C4-2B (cell line): Measurements from ENCODE around the gene LANCL3.
"Not testable (repeated sequence)": the region's sequence is repeated elsewhere in the genome, so short reads cannot be mapped to it uniquely, and the experiment has no call there.

Source experiments
- CTCF ChIP-seq: fragments of 450-650 bp; conservative IDR thresholded peaks from 2 replicates; pipeline ENCODE4 v1.5.1; 2017; ENCODE audit warnings: mild to moderate bottlenecking
- ZFX ChIP-seq: fragments of 450-650 bp; IDR thresholded peaks from 2 replicates; pipeline ENCODE4 v1.6.1; 2017

GRCh38 chrX:37570349-37570748 is 1.1 kb upstream of the LANCL3 start:
- TF ChIP-seq CTCF, ZFX: not testable (repeated sequence)
